HG02981 (cell line): ENCODE data around the gene TACC2.
"Not testable (repeated sequence)": the region's sequence is repeated elsewhere in the genome, so short reads cannot be mapped to it uniquely, and the experiment has no call there.

Source experiments
- ATAC-seq: cut with Tn5 transposase; IDR thresholded peaks from one replicate; pipeline ENCODE4 v1.9.1; 2021; ENCODE audit warnings: mild to moderate bottlenecking, moderate library complexity; ENCODE audit not compliant: unreplicated experiment

The TACC2 gene

GRCh38 chr10:121988361-121989324 lies at the start of gene TACC2:
TACC2 (plus strand) TSS chr10:121989163; CDS start chr10:122021982, 32,819 bp downstream.
- no peak for ATAC-seq

- no peak for ATAC-seq
Observed at GRCh38 chr10:121941532-121941931, 47.4 kb upstream of the TACC2 start.

GRCh38 chr10:121942749-121943416 lies 46.1 kb upstream of the TACC2 start:
- no peak for ATAC-seq

- no peak for ATAC-seq
Observed at GRCh38 chr10:121947343-121948330, 41.3 kb upstream of the TACC2 start.

GRCh38 chr10:121949049-121949448 lies 39.9 kb upstream of the TACC2 start:
- no peak for ATAC-seq

GRCh38 chr10:121949451-121949850 lies 39.5 kb upstream of the TACC2 start:
- ATAC-seq = no peak

GRCh38 chr10:121952226-121952625 lies 36.7 kb upstream of the TACC2 start:
- ATAC-seq = no peak

- ATAC-seq = no peak
Observed at GRCh38 chr10:121956111-121957061, 32.6 kb upstream of the TACC2 start.

GRCh38 chr10:121959671-121960070 lies 29.3 kb upstream of the TACC2 start:
- ATAC-seq = no peak

GRCh38 chr10:121961456-121961855 lies 27.5 kb upstream of the TACC2 start:
- ATAC-seq = no peak

- ATAC-seq = no peak
Observed at GRCh38 chr10:121965996-121966395, 23.0 kb upstream of the TACC2 start.

- ATAC-seq = not testable (repeated sequence)
Observed at GRCh38 chr10:121969086-121969485, 19.9 kb upstream of the TACC2 start.

- peak; percentile 23 for ATAC-seq
Observed at GRCh38 chr10:121974019-121974534, 14.9 kb upstream of the TACC2 start.

GRCh38 chr10:121974535-121975294 lies 14.2 kb upstream of the TACC2 start, which contains the start of gene NSMCE4A:
NSMCE4A (minus strand) TSS chr10:121975217; CDS start chr10:121975165, 52 bp downstream.
- peak; percentile 85 for ATAC-seq

- no peak for ATAC-seq
Observed at GRCh38 chr10:121975295-121976086, 13.5 kb upstream of the TACC2 start.

- no peak for ATAC-seq
Observed at GRCh38 chr10:121976607-121977006, 12.4 kb upstream of the TACC2 start.

- ATAC-seq = no peak
Observed at GRCh38 chr10:121978511-121978910, 10.5 kb upstream of the TACC2 start.

- no peak for ATAC-seq
Observed at GRCh38 chr10:121981346-121981745, 7.6 kb upstream of the TACC2 start.
